H1 (cell line): ENCODE results near the gene CTNNA3. TPM values are rescaled to one million over a fixed set of nuclear protein-coding genes. Genes with fewer than 3 reads are reported as not detected.
A peak's percentile ranks its signal among the peaks of the same experiment; 100 is the strongest.

Experiments
- CTCF ChIA-PET: fragments of 300-600 bp; sonication (Branson Sonifier 250); formaldehyde crosslinking; loops from one replicate; lab custom pipeline; 2021; ENCODE audit not compliant: partially characterized antibody; lab: Charles Lee
- POLR2A ChIA-PET: fragments of 300-600 bp; sonication (Branson Sonifier 250); formaldehyde crosslinking; loops from one replicate; lab custom pipeline; 2021; ENCODE audit warnings: inconsistent platforms; ENCODE audit not compliant: partially characterized antibody; lab: Charles Lee
- DNase-seq, 2 experiments: peaks; one replicate each; pipeline versions ENCODE4 v3.0.0 to v3.0.0-alpha.2; 2010 to 2022; ENCODE audit warnings: low spot score in 2 of 2, low read depth in 1 of 2, mixed read lengths in 1 of 2
- FAIRE-seq: peaks from 2 replicates; lab custom pipeline; 2011; peaks lifted over from hg19 to GRCh38; lab: Jason Lieb, UNC
- H2AFZ ChIP-seq: 2 replicates; pipeline ENCODE4 v1.8.1; 2012; ENCODE audit warnings: low read length, inconsistent platforms
- H2AK5ac ChIP-seq: 2 replicates; pipeline ENCODE4 v1.6.1; 2013; ENCODE audit warnings: low read depth, low read length
- H2BK120ac ChIP-seq: replicated peaks from 2 replicates; pipeline ENCODE3; 2013; ENCODE audit warnings: low read depth, low read length, inconsistent platforms
- H2BK12ac ChIP-seq: 2 replicates; pipeline ENCODE4 v1.6.1; 2013; ENCODE audit warnings: low read depth, low read length
- H2BK15ac ChIP-seq: 2 replicates; pipeline ENCODE4 v1.6.1; 2013; ENCODE audit warnings: low read length
- H2BK20ac ChIP-seq: 2 replicates; pipeline ENCODE4 v1.6.1; 2013; ENCODE audit warnings: low read length
- H2BK5ac ChIP-seq: 2 replicates; pipeline ENCODE4 v1.6.1; 2013; ENCODE audit warnings: low read depth, low read length
- H3K14ac ChIP-seq: 2 replicates; pipeline ENCODE4 v1.6.1; 2013; ENCODE audit warnings: inconsistent platforms; ENCODE audit not compliant: insufficient read length
- H3K18ac ChIP-seq: 2 replicates; pipeline ENCODE4 v1.6.1; 2013; ENCODE audit warnings: low read length; ENCODE audit errors: extremely low read depth
- H3K23ac ChIP-seq: 2 replicates; pipeline ENCODE4 v1.6.1; 2013; ENCODE audit warnings: inconsistent platforms; ENCODE audit not compliant: insufficient read length
- H3K23me2 ChIP-seq: 2 replicates; pipeline ENCODE4 v1.6.1; 2013; ENCODE audit warnings: low read depth, low read length
- H3K27ac ChIP-seq: 2 replicates; pipeline ENCODE4 v1.6.1; 2011; ENCODE audit warnings: low read depth, low read length, inconsistent platforms
- H3K27me3 ChIP-seq, 4 experiments: replicated peaks in 1 of 4; 1 replicate in 1 of 4; 2 replicates in 3 of 4; pipeline versions ENCODE4 v1.6.1 to v1.8.1; 2011 to 2013; ENCODE audit warnings: low read length in 3 of 4, mild to moderate bottlenecking in 3 of 4, inconsistent platforms in 2 of 4, mixed read lengths in 2 of 4, moderate library complexity in 1 of 4; ENCODE audit not compliant: control insufficient read depth in 3 of 4, insufficient read depth in 3 of 4; ENCODE audit errors: extremely low read depth in 1 of 4
- H3K36me3 ChIP-seq, 4 experiments: 2 replicates each; pipeline versions ENCODE4 v1.6.1 to v1.8.1; 2011 to 2013; ENCODE audit warnings: mild to moderate bottlenecking in 4 of 4, low read length in 3 of 4, moderate library complexity in 2 of 4, control low read depth in 1 of 4, inconsistent platforms in 1 of 4; ENCODE audit not compliant: insufficient read depth in 4 of 4, control insufficient read depth in 2 of 4
- H3K4ac ChIP-seq: replicated peaks from 2 replicates; pipeline ENCODE3; 2013; ENCODE audit warnings: low read length, low read depth, mixed read lengths, inconsistent platforms; ENCODE audit not compliant: insufficient read length
- H3K4me1 ChIP-seq, 4 experiments: replicated peaks in 1 of 4; 1 replicate in 1 of 4; 2 replicates in 3 of 4; pipeline versions ENCODE4 v1.6.1 to v1.8.1; 2011 to 2013; ENCODE audit warnings: low read length in 3 of 4, inconsistent platforms in 2 of 4, mixed read lengths in 1 of 4; ENCODE audit not compliant: insufficient read depth in 4 of 4, control insufficient read depth in 3 of 4
- H3K4me2 ChIP-seq, 2 experiments: 2 replicates each; pipeline versions ENCODE4 v1.6.1 to v1.8.1; 2011 to 2013; ENCODE audit warnings: low read depth in 2 of 2, low read length in 2 of 2, control low read depth in 1 of 2, inconsistent platforms in 1 of 2, mild to moderate bottlenecking in 1 of 2; ENCODE audit not compliant: insufficient read depth in 1 of 2
- H3K4me3 ChIP-seq, 4 experiments: fragments of 200-600, 300-600 bp in 1 of 4; sonication (generic), shearing (Covaris generic), sonication (Bioruptor Twin) in 1 of 4; 2 replicates each; pipeline versions ENCODE4 v1.5.1 to v1.8.1; 2011 to 2016; ENCODE audit warnings: low read length in 4 of 4, low read depth in 3 of 4, control low read depth in 2 of 4, inconsistent platforms in 2 of 4, mild to moderate bottlenecking in 2 of 4, mixed read lengths in 1 of 4, moderate library complexity in 1 of 4; ENCODE audit not compliant: insufficient read depth in 2 of 4; ENCODE audit errors: extremely low read depth in 1 of 4
- H3K56ac ChIP-seq: replicated peaks from 2 replicates; pipeline ENCODE3; 2013; ENCODE audit warnings: low read depth, mild to moderate bottlenecking, mixed read lengths, low read length, inconsistent platforms; ENCODE audit not compliant: insufficient read length
- H3K79me1 ChIP-seq: 2 replicates; pipeline ENCODE4 v1.6.1; 2013; ENCODE audit warnings: low read depth, low read length, control low read depth
- H3K79me2 ChIP-seq, 2 experiments: 2 replicates each; pipeline versions ENCODE4 v1.6.1 to v1.8.1; 2012 to 2013; ENCODE audit warnings: low read length in 2 of 2, mild to moderate bottlenecking in 2 of 2, inconsistent platforms in 1 of 2; ENCODE audit not compliant: insufficient read depth in 2 of 2, control insufficient read depth in 1 of 2
- H3K9ac ChIP-seq, 4 experiments: replicated peaks in 1 of 4; 1 replicate in 1 of 4; 2 replicates in 3 of 4; pipeline versions ENCODE4 v1.6.1 to v1.8.1; 2011 to 2013; ENCODE audit warnings: low read depth in 3 of 4, low read length in 3 of 4, control low read depth in 2 of 4, mild to moderate bottlenecking in 2 of 4, moderate library complexity in 2 of 4, inconsistent platforms in 1 of 4; ENCODE audit errors: extremely low read depth in 1 of 4
- H3K9me3 ChIP-seq, 2 experiments: 2 replicates each; pipeline versions ENCODE4 v1.6.1 to v1.8.1; 2012 to 2013; ENCODE audit warnings: mild to moderate bottlenecking in 2 of 2, moderate library complexity in 2 of 2, control low read depth in 1 of 2, inconsistent platforms in 1 of 2, low read depth in 1 of 2, low read length in 1 of 2, mixed read lengths in 1 of 2; ENCODE audit not compliant: insufficient read depth in 2 of 2
- H4K20me1 ChIP-seq, 2 experiments: replicated peaks in 1 of 2; 2 replicates each; pipeline versions ENCODE3 to v1.8.1; 2011 to 2013; ENCODE audit warnings: inconsistent platforms in 2 of 2, low read length in 2 of 2, mild to moderate bottlenecking in 1 of 2; ENCODE audit not compliant: insufficient read depth in 2 of 2, control insufficient read depth in 1 of 2
- H4K5ac ChIP-seq: 2 replicates; pipeline ENCODE4 v1.6.1; 2013; ENCODE audit warnings: low read length, low read depth, mixed read lengths, inconsistent platforms; ENCODE audit not compliant: insufficient read length
- H4K8ac ChIP-seq: 2 replicates; pipeline ENCODE4 v1.8.0; 2013; ENCODE audit warnings: mild to moderate bottlenecking, moderate library complexity, low read length, inconsistent platforms; ENCODE audit not compliant: insufficient read depth; ENCODE audit errors: extremely low read depth
- H4K91ac ChIP-seq: replicated peaks from 2 replicates; pipeline ENCODE3; 2013; ENCODE audit warnings: low read length, mixed read lengths, inconsistent platforms; ENCODE audit not compliant: insufficient read length
- CHD1 ChIP-seq: IDR thresholded peaks from 2 replicates; pipeline ENCODE4 v1.6.1; 2012; ENCODE audit warnings: low read depth, low read length, improper control_type of control experiment
- RAD21 ChIP-seq, 2 experiments: IDR thresholded peaks in 1 of 2; conservative IDR thresholded peaks in 1 of 2; 2 replicates each; pipeline ENCODE4 v1.6.1; 2011; ENCODE audit warnings: low read depth in 2 of 2, low read length in 2 of 2, improper control_type of control experiment in 1 of 2, inconsistent platforms in 1 of 2, mild to moderate bottlenecking in 1 of 2, moderate library complexity in 1 of 2
- WGBS, 2 experiments: shearing (Covaris generic) in 1 of 2; methylation state at CpG; one replicate each; pipeline versions ENCODE4 v1.1.6 to v1.1.7; 2013 to 2015; ENCODE audit warnings: low lambda C conversion rate in 2 of 2, mixed read lengths in 2 of 2, inconsistent platforms in 1 of 2, low coverage in 1 of 2, missing lambda C conversion rate in 1 of 2; ENCODE audit not compliant: insufficient replicate concordance in 2 of 2, insufficient coverage in 1 of 2, insufficient read length in 1 of 2; ENCODE audit errors: extremely low coverage in 1 of 2, missing lambda C conversion rate in 1 of 2; 5-methylcytosine and 5-hydroxymethylcytosine counted together
- polyA plus RNA-seq, 7 experiments: library from polyadenylated mRNA; depleted of rRNA in 3 of 7; stranded (reverse) in 5 of 7; unstranded in 2 of 7; fragments of >200 nt in 5 of 7; fragments of 200-250 nt in 2 of 7; gene quantifications; 1 replicate in 5 of 7; 2 replicates in 1 of 7; 4 replicates in 1 of 7; pipeline versions ENCODE4 v1.2.1 to v1.2.3, GENCODE V29; 2011 to 2013; ENCODE audit warnings: missing spikeins in 2 of 7, mixed read lengths in 2 of 7
- total RNA-seq: library from RNA; stranded (reverse); fragmentation: NEBNext Ultra II Directional; extraction: Animal tissue kit (Norgen Biotek cat#: 25700); gene quantifications from 2 replicates; pipeline ENCODE4 v1.2.1, GENCODE V29; 2021
- TF ChIP-seq, protein P1 (sequence below), 3 experiments: IDR thresholded peaks; 1 replicate in 2 of 3; 2 replicates in 1 of 3; pipeline versions ENCODE4 v1.5.1 to v1.6.1; 2011; ENCODE audit warnings: low read length in 3 of 3, mild to moderate bottlenecking in 3 of 3, inconsistent platforms in 2 of 3, low read depth in 1 of 3, moderate library complexity in 1 of 3; ENCODE audit not compliant: insufficient read depth in 1 of 3; ENCODE audit errors: control extremely low read depth in 1 of 3

The CTNNA3 gene
- total and polyA plus RNA-seq, 2 of the 8 experiments (the other 6 are each of a cell fraction or from before 2014, with no cell fraction given), result 1.3 to 1.5 TPM

- H3K56ac ChIP-seq, result no peak overlapping the region
- TF ChIP-seq CHD1 (no peak), RAD21 (IDR thresholded peaks at IDR 0.05 in 1 of 2, conservative IDR thresholded peaks at IDR 0.05 in 1 of 2; ENCODE audit: low read depth in 2 of 2, low read length in 2 of 2) (peak; percentile 48 to 63)
- TF ChIP-seq, protein P1, sequence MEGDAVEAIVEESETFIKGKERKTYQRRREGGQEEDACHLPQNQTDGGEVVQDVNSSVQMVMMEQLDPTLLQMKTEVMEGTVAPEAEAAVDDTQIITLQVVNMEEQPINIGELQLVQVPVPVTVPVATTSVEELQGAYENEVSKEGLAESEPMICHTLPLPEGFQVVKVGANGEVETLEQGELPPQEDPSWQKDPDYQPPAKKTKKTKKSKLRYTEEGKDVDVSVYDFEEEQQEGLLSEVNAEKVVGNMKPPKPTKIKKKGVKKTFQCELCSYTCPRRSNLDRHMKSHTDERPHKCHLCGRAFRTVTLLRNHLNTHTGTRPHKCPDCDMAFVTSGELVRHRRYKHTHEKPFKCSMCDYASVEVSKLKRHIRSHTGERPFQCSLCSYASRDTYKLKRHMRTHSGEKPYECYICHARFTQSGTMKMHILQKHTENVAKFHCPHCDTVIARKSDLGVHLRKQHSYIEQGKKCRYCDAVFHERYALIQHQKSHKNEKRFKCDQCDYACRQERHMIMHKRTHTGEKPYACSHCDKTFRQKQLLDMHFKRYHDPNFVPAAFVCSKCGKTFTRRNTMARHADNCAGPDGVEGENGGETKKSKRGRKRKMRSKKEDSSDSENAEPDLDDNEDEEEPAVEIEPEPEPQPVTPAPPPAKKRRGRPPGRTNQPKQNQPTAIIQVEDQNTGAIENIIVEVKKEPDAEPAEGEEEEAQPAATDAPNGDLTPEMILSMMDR (IDR thresholded peaks at IDR 0.05; ENCODE audit: control extremely low read depth in 1 of 3, insufficient read depth in 1 of 3, low read depth in 1 of 3, low read length in 3 of 3), result peak; percentile 23 to 51 (median 36); a peak in 3 of 4 replicates
- H2BK5ac ChIP-seq, result no peak overlapping the region
- H2AK5ac ChIP-seq, result no peak overlapping the region
- H3K18ac ChIP-seq, result no peak overlapping the region
- no peak overlapping the region for H2BK15ac ChIP-seq
- H3K79me2 ChIP-seq, result no peaks in the 10 kb centered on the region
- POLR2A ChIA-PET, result no interaction called here
- no peak overlapping the region for H3K4me3 ChIP-seq
- H2BK120ac ChIP-seq, result no peak overlapping the region
- no peak overlapping the region for H2BK20ac ChIP-seq
- H4K5ac ChIP-seq, result no peak overlapping the region
- no peak overlapping the region for H2AFZ ChIP-seq
- CTCF ChIA-PET, result interaction anchor here (0.9 kb wide), 1 partner anchor 174 kb away, joined by 3 read pairs; no protein-coding TSS in a partner anchor
- no peak overlapping the region for H3K4me2 ChIP-seq
- no peak overlapping the region for H3K27ac ChIP-seq
- H3K27me3 ChIP-seq, result peaks cover 0 to 1% (median 0%) of the 10 kb centered on the region in 4 experiments; a peak in 1 of 7 replicates
- no peak overlapping the region for H3K9ac ChIP-seq
- no peaks in the 10 kb centered on the region for H4K20me1 ChIP-seq
- no peaks in the 10 kb centered on the region for H3K9me3 ChIP-seq
- no peak overlapping the region for H3K23ac ChIP-seq
- no peak overlapping the region for H2BK12ac ChIP-seq
- H3K79me1 ChIP-seq, result no peaks in the 10 kb centered on the region
- H3K4ac ChIP-seq, result no peak overlapping the region
- no peak for DNase-seq
- H4K8ac ChIP-seq, result no peak overlapping the region
- no peak overlapping the region for H4K91ac ChIP-seq
- no peaks in the 10 kb centered on the region for H3K36me3 ChIP-seq
- no peak overlapping the region for H3K14ac ChIP-seq
- H3K23me2 ChIP-seq, result no peaks in the 10 kb centered on the region
- FAIRE-seq, result no peak
- 85% methylated on average over 4 of the region's 4 CpGs; no CpG with 5 or more reads in 1 of the 2 experiments for WGBS, 2 experiments
- H3K4me1 ChIP-seq, result no peaks in the 10 kb centered on the region
Measured at GRCh38 chr10:66214721-66215404, 1481.1 kb downstream of the CTNNA3 start.
